WI38 (cell line): ENCODE data around the gene AGBL3.

Experiments used
- H3K4me3 ChIP-seq: 2 replicates; pipeline ENCODE4 v1.5.1; 2011; ENCODE audit warnings: low read depth, mild to moderate bottlenecking, control low read depth, low read length
- TF ChIP-seq, protein P1 (sequence below): IDR thresholded peaks from 2 replicates; pipeline ENCODE4 v1.5.1; 2012; ENCODE audit warnings: low read depth, mild to moderate bottlenecking, control low read depth, low read length

Gene AGBL3

DNA sequence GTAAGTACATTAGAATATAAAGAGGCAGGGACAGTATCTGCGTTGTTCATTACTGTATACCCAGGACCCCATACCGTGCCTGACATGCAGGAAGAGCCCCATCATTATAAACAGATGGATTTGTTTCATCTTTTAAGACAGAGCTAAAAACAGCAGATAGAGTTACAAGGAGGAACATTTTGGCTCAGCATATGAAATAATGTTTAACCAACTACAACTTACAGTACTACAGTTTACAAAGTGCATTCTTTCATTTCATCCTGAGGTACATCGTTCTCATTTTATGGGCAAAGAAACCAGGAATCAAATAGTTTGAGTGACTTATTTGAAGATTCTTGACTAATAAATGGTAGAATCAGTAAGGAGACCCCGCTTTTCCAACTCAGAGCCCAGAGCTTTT is 38.1 kb upstream of the AGBL3 start:
- no peak overlapping the region for H3K4me3 ChIP-seq
- TF ChIP-seq, protein P1, sequence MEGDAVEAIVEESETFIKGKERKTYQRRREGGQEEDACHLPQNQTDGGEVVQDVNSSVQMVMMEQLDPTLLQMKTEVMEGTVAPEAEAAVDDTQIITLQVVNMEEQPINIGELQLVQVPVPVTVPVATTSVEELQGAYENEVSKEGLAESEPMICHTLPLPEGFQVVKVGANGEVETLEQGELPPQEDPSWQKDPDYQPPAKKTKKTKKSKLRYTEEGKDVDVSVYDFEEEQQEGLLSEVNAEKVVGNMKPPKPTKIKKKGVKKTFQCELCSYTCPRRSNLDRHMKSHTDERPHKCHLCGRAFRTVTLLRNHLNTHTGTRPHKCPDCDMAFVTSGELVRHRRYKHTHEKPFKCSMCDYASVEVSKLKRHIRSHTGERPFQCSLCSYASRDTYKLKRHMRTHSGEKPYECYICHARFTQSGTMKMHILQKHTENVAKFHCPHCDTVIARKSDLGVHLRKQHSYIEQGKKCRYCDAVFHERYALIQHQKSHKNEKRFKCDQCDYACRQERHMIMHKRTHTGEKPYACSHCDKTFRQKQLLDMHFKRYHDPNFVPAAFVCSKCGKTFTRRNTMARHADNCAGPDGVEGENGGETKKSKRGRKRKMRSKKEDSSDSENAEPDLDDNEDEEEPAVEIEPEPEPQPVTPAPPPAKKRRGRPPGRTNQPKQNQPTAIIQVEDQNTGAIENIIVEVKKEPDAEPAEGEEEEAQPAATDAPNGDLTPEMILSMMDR: no peak

DNA sequence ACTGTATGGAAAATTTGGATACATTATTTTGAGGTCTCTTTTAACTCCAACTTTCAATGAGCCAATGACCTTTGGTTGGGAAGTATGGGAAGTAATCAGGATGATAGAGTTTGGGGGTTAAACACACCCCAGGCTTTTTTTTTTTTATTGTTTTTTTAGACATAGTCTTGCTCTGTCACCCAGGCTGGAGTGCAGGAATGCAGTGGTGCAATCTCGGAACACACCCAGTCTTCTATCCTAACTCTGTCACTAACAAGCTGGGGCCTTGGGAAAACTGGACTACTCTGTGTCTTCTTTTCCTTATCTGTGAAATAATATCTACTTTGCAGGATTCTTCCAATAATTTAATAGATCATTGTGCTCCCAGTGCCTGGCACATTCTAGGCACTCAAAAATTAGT is 37.6 kb upstream of the AGBL3 start:
- no peak overlapping the region for H3K4me3 ChIP-seq
- TF ChIP-seq, protein P1: no peak

DNA sequence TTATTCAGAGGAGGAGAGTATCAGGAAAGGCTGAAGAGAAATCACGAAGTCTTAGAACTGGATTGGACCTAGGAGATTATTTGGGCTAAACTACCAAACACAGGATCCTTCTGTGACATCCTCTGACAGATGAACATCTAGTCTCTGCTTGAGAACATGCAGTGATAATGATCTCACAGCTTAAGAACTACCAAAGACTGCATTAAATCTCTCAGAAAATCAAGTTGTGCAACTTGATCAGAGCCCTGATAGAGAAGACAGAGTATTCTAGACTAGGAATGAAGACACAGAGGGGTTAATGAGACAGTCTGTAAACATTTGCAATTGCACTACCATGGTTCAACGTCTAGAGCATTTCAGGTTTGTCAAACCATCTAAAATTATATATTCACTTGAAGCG is 37.1 kb upstream of the AGBL3 start:
- H3K4me3 ChIP-seq: no peak overlapping the region
- TF ChIP-seq, protein P1: no peak

DNA sequence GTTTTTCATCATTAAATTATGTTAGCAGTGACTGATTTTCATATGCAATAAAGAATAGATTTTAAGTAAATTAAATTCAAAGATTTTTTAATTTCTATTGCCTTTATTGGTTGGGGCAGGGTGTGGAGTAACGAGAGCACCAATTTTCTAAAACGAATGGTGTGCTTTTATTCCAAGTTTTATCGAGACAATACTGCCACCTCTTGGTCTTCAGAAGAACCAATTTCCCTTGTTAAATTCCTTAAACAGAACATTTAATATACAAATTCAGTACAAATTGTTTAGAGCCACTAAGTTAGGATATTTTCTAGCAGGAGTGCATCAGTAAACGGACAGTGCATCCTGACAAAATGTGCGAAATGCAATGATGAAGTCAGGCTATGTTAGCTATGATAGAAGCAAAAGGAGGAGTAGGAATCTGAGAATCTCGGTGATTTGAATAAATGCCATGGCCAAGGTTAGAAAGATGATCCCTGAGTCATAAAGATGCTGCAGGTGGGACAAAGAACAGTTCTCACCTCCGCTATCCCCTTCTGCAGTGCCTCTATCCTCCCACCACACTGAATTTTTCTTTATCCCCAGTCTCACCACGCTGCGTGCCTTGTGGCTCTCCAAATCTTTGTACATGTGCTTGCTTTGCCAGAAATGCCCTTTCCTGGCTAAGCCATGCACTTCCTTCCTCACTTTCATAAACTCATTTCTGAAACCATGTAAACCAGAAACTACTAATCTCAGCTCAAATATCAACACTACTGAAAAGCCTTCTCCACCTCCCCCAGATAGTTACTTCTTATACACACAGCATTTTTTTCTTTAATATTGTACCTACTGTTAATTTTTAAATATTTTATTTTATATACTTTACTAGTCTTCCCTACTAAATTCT is 31.9 kb upstream of the AGBL3 start:
- H3K4me3 ChIP-seq: no peak overlapping the region
- TF ChIP-seq, protein P1: no peak

DNA sequence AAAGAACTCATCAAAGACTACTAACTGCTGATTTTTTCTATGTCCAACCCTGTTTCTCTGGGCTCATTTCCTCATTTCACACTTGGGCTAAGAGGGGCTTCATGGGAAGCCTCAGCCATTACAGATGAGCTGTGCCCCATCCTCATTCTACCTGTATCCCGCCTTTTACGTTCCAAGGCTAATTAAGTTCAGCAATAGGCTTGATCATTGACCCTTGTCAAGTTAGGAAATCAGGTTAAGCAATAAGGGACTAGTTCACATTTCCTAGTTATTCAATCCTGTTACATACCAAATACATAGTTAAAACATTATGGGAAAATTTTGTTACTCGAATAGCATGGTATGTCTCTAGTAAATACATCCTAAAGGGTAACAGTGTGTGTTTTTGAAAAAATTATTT is 29.3 kb upstream of the AGBL3 start:
- H3K4me3 ChIP-seq: no peak overlapping the region
- TF ChIP-seq, protein P1: no peak

DNA sequence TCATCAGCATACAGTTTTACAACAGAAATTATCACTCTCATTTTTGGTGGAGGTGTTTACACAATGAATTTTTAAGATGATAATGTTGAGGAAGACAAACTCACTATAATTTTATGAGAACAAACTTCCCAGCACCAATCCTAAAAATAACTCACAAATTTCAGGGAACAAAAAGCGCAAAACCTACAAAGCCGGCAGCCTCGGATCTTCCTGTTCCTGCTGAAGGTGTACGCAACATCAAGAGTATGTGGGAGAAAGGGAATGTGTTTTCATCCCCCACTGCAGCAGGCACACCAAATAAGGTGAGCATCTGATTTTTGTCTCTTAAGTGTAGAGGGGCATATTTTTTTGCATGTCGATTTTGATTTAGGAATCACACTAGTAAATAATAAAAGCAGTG is 26.5 kb upstream of the AGBL3 start:
- no peak overlapping the region for H3K4me3 ChIP-seq
- TF ChIP-seq, protein P1: no peak

DNA sequence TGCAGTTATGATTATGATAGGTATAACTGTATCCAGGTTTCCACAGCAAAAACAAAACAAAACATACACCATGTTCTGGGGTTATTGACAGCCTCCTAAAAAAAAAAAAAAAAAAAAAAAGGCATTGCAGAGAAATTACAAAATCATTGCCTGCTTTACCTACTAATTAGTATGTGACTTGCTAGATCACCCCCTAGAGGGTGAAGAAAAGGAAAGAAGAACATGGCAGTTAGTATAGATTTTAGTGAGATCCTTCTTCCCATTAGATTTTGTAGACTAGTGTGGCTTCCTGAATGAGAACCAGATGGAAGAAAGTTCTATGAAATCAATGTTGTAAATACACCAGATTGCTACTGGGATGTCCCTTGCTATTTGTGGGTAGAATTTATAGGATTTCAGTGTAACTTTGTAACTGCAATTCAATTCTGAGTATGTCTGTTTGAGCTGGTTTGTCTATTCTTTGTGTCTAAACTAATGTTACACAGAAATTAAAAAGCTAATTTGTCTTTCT is 24.0 kb upstream of the AGBL3 start:
- TF ChIP-seq, protein P1: no peak
- no peak overlapping the region for H3K4me3 ChIP-seq
